HCT116 (cell line): ENCODE measurements around the gene FZR1.

Source experiments
- CTCF ChIP-seq, 3 experiments: fragments of 200-600 bp in 1 of 3; sonication (generic) in 1 of 3; IDR thresholded peaks in 2 of 3; conservative IDR thresholded peaks in 1 of 3; 2 replicates each; pipeline ENCODE4 v1.5.1; 2012 to 2017; ENCODE audit warnings: low read depth in 2 of 3, low read length in 2 of 3, antibody characterized with exemption in 1 of 3, borderline replicate concordance in 1 of 3, control low read depth in 1 of 3, mild to moderate bottlenecking in 1 of 3, mixed read lengths in 1 of 3, mixed run types in 1 of 3, moderate library complexity in 1 of 3; ENCODE audit not compliant: insufficient read depth in 1 of 3
- EZH2 ChIP-seq: fragments of 200-600 bp; sonication (generic); IDR thresholded peaks from 2 replicates; pipeline ENCODE4 v1.6.1; 2017; ENCODE audit warnings: antibody characterized with exemption, mixed run types
- POLR2AphosphoS5 ChIP-seq: IDR thresholded peaks from 2 replicates; pipeline ENCODE4 v1.6.1; 2011; ENCODE audit warnings: mild to moderate bottlenecking, low read depth, low read length, moderate library complexity
- SIN3A ChIP-seq: IDR thresholded peaks from 2 replicates; pipeline ENCODE4 v1.6.1; 2012; ENCODE audit warnings: low read depth

- TF ChIP-seq CTCF (IDR thresholded peaks at IDR 0.05 in 2 of 3, conservative IDR thresholded peaks at IDR 0.05 in 1 of 3; ENCODE audit: borderline replicate concordance in 1 of 3, insufficient read depth in 1 of 3, low read depth in 2 of 3, low read length in 2 of 3) (no peak), EZH2 (no peak), SIN3A (no peak), POLR2AphosphoS5 (no peak)
Measured at GRCh38 chr19:3535981-3536380, 29.9 kb downstream of the FZR1 start.
